GM19452 (cell line): ENCODE measurements around the gene JCHAIN.
"Not testable (repeated sequence)": the region's sequence is repeated elsewhere in the genome, so short reads cannot be mapped to it uniquely, and the experiment has no call there.

Source experiments
- ATAC-seq: cut with Tn5 transposase; IDR thresholded peaks from one replicate; pipeline ENCODE4 v1.9.1; 2021; ENCODE audit not compliant: unreplicated experiment

Gene JCHAIN

GRCh38 chr4:70651864-70652506 is 14.3 kb downstream of the JCHAIN start:
- no peak for ATAC-seq

- ATAC-seq: not testable (repeated sequence)
Observed at GRCh38 chr4:70650741-70651140, 15.6 kb downstream of the JCHAIN start.

GRCh38 chr4:70640192-70640591 is 26.1 kb downstream of the JCHAIN start:
- ATAC-seq: no peak

- ATAC-seq: peak; percentile 65
Observed at GRCh38 chr4:70637239-70637913, 28.9 kb downstream of the JCHAIN start.

- no peak for ATAC-seq
Observed at GRCh38 chr4:70634482-70634881, 31.8 kb downstream of the JCHAIN start.

GRCh38 chr4:70632028-70632427 is 34.3 kb downstream of the JCHAIN start:
- ATAC-seq: no peak

GRCh38 chr4:70630162-70630561 is 36.1 kb downstream of the JCHAIN start:
- ATAC-seq: no peak

GRCh38 chr4:70629469-70630090 is 36.7 kb downstream of the JCHAIN start:
- ATAC-seq: peak; percentile 68

- no peak for ATAC-seq
Observed at GRCh38 chr4:70628444-70628843, 37.9 kb downstream of the JCHAIN start, which contains the start of gene ENAM. TSS of gene ENAM (plus strand) at chr4:70628744. CDS start at chr4:70629501, 757 bp downstream.

GRCh38 chr4:70627620-70628019 is 38.7 kb downstream of the JCHAIN start:
- no peak for ATAC-seq

GRCh38 chr4:70624226-70624793 is 42.0 kb downstream of the JCHAIN start:
- no peak for ATAC-seq

GRCh38 chr4:70623323-70623722 is 43.0 kb downstream of the JCHAIN start:
- ATAC-seq: no peak

- no peak for ATAC-seq
Observed at GRCh38 chr4:70619778-70620177, 46.5 kb downstream of the JCHAIN start.

- no peak for ATAC-seq
Observed at GRCh38 chr4:70619288-70619687, 47.0 kb downstream of the JCHAIN start.

GRCh38 chr4:70614184-70614555 is 52.1 kb downstream of the JCHAIN start:
- ATAC-seq: no peak

- ATAC-seq: peak; percentile 76
Observed at GRCh38 chr4:70613306-70614183, 52.8 kb downstream of the JCHAIN start.

GRCh38 chr4:70608324-70608723 is 58.0 kb downstream of the JCHAIN start:
- ATAC-seq: no peak

GRCh38 chr4:70607334-70607853 is 58.9 kb downstream of the JCHAIN start:
- ATAC-seq: no peak

GRCh38 chr4:70606459-70606858 is 59.8 kb downstream of the JCHAIN start:
- ATAC-seq: no peak
